Ishikawa (cell line): ENCODE results near the gene MYLK4.

Experiments
- NFIC ChIP-seq: IDR thresholded peaks from 2 replicates; pipeline ENCODE4 v1.6.1; 2012
- REST ChIP-seq: IDR thresholded peaks from 2 replicates; pipeline ENCODE4 v1.6.1; 2012; ENCODE audit warnings: low read depth, mild to moderate bottlenecking
- TCF12 ChIP-seq: IDR thresholded peaks from 2 replicates; pipeline ENCODE4 v1.6.1; 2012; ENCODE audit warnings: low read depth

DNA sequence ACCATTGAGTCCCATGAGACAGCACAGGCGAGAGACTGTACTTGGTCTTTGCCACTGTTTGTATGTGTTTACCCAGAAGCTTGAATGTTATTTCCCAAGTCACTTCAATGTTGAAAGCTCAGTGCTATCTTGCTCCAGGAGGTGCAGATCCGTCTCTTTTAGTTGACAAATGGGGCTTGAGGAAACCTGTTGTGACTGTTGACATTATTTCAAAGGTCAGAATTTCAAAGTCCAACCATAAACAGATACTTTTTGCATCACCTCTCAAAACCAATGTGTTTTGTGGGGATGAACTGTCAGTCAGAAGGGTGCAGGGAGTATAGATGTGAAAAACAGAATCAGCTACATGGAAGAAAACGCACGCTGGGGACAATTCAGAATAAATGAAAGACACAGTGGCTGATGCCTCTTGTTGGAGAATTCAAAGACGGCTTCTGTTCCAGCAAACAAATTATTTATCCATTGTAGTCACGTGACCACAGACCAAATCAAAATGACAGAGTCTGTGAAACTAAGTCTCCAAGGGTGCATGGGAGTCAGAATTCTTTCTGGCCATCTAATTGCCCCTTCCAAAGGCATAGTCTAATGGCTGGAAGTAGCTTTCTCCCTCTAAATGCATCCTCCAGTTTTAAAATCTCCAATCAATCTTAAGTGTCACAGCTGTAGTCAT, 83.7 kb downstream of the MYLK4 start:
- TF ChIP-seq NFIC: no peak
- TF ChIP-seq REST: no peak
- TF ChIP-seq TCF12: no peak
